A673 (cell line): ENCODE measurements around the gene BET1. TPM values are rescaled to one million over a fixed set of nuclear protein-coding genes. Genes with fewer than 3 reads are reported as not detected.

Experiments
- BruUV-seq: library from RNA; stranded (reverse); fragments of 400-500 nt; replicated peaks from 2 replicates; lab custom pipeline; 2021; lab: Mats Ljungman, UMichigan
- CTCF ChIA-PET: fragments of 300-600 bp; sonication (Branson Sonifier 250); formaldehyde crosslinking; loops from one replicate; lab custom pipeline; 2022; ENCODE audit warnings: antibody characterized with exemption; lab: Charles Lee
- POLR2A ChIA-PET: fragments of 300-600 bp; sonication (Branson Sonifier 250); formaldehyde crosslinking; loops from one replicate; lab custom pipeline; 2022; ENCODE audit warnings: antibody characterized with exemption; ENCODE audit not compliant: low non-redundant PET; lab: Charles Lee
- DNase-seq: peaks from one replicate; pipeline ENCODE4 v3.0.0-alpha.2; 2015; ENCODE audit warnings: low spot score
- H3K27ac ChIP-seq: fragments of 200-600 bp; sonication (generic); 2 replicates; pipeline ENCODE4 v1.5.1; 2016; ENCODE audit warnings: mixed run types, low read depth, mild to moderate bottlenecking, mixed read lengths, antibody characterized with exemption, low read length; ENCODE audit not compliant: poor library complexity, severe bottlenecking
- H3K27me3 ChIP-seq: fragments of 200-600 bp; sonication (generic); replicated peaks from 2 replicates; pipeline ENCODE4 v1.6.1; 2017; ENCODE audit warnings: mixed run types, low read depth, mild to moderate bottlenecking, mixed read lengths, antibody characterized with exemption, low read length; ENCODE audit not compliant: insufficient read depth, poor library complexity
- H3K36me3 ChIP-seq: fragments of 200-600 bp; sonication (generic); 2 replicates; pipeline ENCODE4 v1.6.1; 2016; ENCODE audit warnings: mixed run types, mild to moderate bottlenecking, mixed read lengths, antibody characterized with exemption, low read length; ENCODE audit not compliant: insufficient read depth, poor library complexity, severe bottlenecking
- H3K4me1 ChIP-seq: fragments of 200-600 bp; sonication (generic); 2 replicates; pipeline ENCODE4 v1.6.1; 2017; ENCODE audit warnings: mixed run types, mild to moderate bottlenecking, mixed read lengths, antibody characterized with exemption, low read length; ENCODE audit not compliant: insufficient read depth, poor library complexity, severe bottlenecking
- H3K4me3 ChIP-seq: fragments of 200-600 bp; sonication (generic); 2 replicates; pipeline ENCODE4 v1.5.1; 2016; ENCODE audit warnings: low read depth, mixed run types, mild to moderate bottlenecking, mixed read lengths, low read length; ENCODE audit not compliant: poor library complexity, severe bottlenecking
- H3K9me3 ChIP-seq: fragments of 200-600 bp; sonication (generic); 2 replicates; pipeline ENCODE4 v1.6.1; 2016; ENCODE audit warnings: mixed run types, low read depth, mild to moderate bottlenecking, mixed read lengths, antibody characterized with exemption, low read length; ENCODE audit not compliant: poor library complexity, severe bottlenecking
- CTCF ChIP-seq: fragments of 300-800, 200-600 bp; sonication (generic); conservative IDR thresholded peaks from 2 replicates; pipeline ENCODE4 v1.5.1; 2017; ENCODE audit warnings: low read depth, mild to moderate bottlenecking, antibody characterized with exemption, low read length, moderate library complexity, mixed read lengths
- EZH2 ChIP-seq: fragments of 200-600 bp; sonication (generic); IDR thresholded peaks from 2 replicates; pipeline ENCODE4 v1.6.1; 2017; ENCODE audit warnings: borderline replicate concordance, low read depth, mild to moderate bottlenecking, mixed read lengths, antibody characterized with exemption, low read length; ENCODE audit not compliant: poor library complexity, severe bottlenecking
- intact Hi-C: fragments of 100-400 bp; cut with micrococcal nuclease; formaldehyde crosslinking; loops from one replicate; pipeline ENCODE4 v1.10.0; 2022; ENCODE audit not compliant: unreplicated experiment
- total RNA-seq: library from RNA; stranded (reverse); gene quantifications from 2 replicates; pipeline ENCODE4 v1.2.3, GENCODE V29; 2021

Gene BET1
- total RNA-seq, 1 experiment from 2014 or later = 19.2 TPM

GRCh38 chr7:93945083-93945482 lies 59.1 kb downstream of the BET1 start:
- no TSS peak for BruUV-seq
- H3K27me3 ChIP-seq = no peaks in the 10 kb centered on the region
- no peaks in the 10 kb centered on the region for H3K36me3 ChIP-seq
- DNase-seq = no peak
- H3K27ac ChIP-seq = no peak overlapping the region
- ChIA-PET CTCF (interaction anchor here (0.6 kb wide), 1 partner anchor 338 kb away, joined by 6 read pairs; no protein-coding TSS in a partner anchor), POLR2A (no interaction called here)
- no peaks in the 10 kb centered on the region for H3K9me3 ChIP-seq
- no peak for TF ChIP-seq EZH2
- TF ChIP-seq CTCF = no peak
- H3K4me3 ChIP-seq = no peak overlapping the region
- intact Hi-C loops = no loop called here
- no peaks in the 10 kb centered on the region for H3K4me1 ChIP-seq

DNA sequence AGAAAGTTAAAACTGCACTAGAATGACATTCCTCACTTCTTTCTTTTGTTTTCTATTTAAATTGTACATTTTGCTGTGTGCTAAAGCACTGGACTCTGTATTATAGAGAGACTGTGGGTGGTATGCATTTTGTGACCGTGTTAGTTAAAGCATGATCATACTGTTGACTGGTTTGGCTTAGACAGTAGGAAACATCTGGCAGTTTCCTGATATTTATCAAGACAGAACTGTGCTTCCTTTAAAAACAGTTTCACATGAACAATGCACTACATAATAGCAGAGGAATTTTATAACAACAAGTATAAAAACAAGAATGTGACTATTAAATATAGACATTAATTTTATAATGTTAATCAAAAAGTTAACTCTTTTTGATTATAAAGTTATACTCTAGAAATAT lies 59.5 kb downstream of the BET1 start:
- ChIA-PET POLR2A (no interaction called here), CTCF (interaction anchor here (0.6 kb wide), 1 partner anchor 338 kb away, joined by 6 read pairs; no protein-coding TSS in a partner anchor)
- Histone ChIP-seq H3K4me3 (no peak overlapping the region), H3K9me3 (no peaks in the 10 kb centered on the region), H3K4me1 (no peaks in the 10 kb centered on the region), H3K36me3 (no peaks in the 10 kb centered on the region), H3K27me3 (no peaks in the 10 kb centered on the region), H3K27ac (no peak overlapping the region)
- DNase-seq = no peak
- TF ChIP-seq EZH2 (no peak), CTCF (no peak)
- intact Hi-C loops = no loop called here
- no TSS peak for BruUV-seq

DNA sequence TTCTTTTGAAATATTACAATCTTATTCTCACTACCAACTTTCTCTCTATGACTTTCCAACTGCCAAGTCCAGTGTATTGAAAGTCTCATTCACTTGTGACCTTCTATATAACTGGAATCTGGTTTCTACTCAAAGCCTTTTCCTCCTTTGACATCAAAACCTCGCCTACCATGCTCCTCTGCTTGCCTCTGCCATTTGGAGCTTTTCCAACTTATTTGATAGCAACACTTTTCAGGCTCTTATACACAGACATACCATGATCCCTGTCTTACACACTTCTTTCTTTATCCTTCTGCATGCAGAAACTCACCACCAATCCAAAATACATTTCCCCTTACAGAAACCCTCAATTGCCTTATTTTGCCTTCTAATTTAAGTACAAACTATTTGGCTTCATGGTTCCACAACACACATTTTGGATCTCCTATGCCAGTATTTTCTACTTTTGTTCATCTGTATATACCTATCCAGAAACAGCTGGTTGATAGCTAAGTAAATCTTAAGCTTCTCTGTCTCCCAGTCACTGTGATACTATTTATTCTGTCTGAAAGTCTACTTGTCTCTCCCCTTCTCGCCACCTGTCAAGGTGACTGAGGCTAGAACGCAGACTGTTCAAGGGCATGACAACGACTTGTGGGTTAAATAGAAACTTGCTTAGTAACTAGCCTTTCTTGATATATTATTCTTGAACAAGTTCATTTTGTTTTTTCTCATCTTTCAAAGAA lies 60.2 kb downstream of the BET1 start:
- intact Hi-C loops = no loop called here
- Histone ChIP-seq H3K27ac (no peak overlapping the region), H3K27me3 (no peaks in the 10 kb centered on the region), H3K4me3 (no peak overlapping the region), H3K36me3 (no peaks in the 10 kb centered on the region), H3K9me3 (no peaks in the 10 kb centered on the region), H3K4me1 (no peaks in the 10 kb centered on the region)
- CTCF ChIA-PET = no interaction called here
- no peak for TF ChIP-seq EZH2
- TF ChIP-seq CTCF = no peak
- DNase-seq = no peak
- POLR2A ChIA-PET = no interaction called here
- no TSS peak for BruUV-seq

Other genes starting within 250 kb of the BET1 start
- 6.1 and 7.8 TPM in 2 replicates for gene TFPI2, start 113.6 kb downstream of the BET1 start, total RNA-seq
- not detected in 2 replicates for gene GNGT1, start 97.8 kb downstream of the BET1 start, total RNA-seq
- gene GNG11, start 82.6 kb downstream of the BET1 start, total RNA-seq = 14.3 and 14.7 TPM in 2 replicates